Endothelial cell of umbilical vein (primary cell): ENCODE data around the gene SPINT2. TPM values are rescaled to one million over a fixed set of nuclear protein-coding genes. Genes with fewer than 3 reads are reported as not detected.

Source experiments
- BruUV-seq: library from RNA; stranded (reverse); fragments of 400-500 nt; replicated peaks from 2 replicates; lab custom pipeline; 2021; lab: Mats Ljungman, UMichigan
- CTCF ChIA-PET: fragments of 300-600, 350-600 bp; sonication (Branson Sonifier 250); formaldehyde crosslinking; loops from one replicate; lab custom pipeline; 2021; ENCODE audit warnings: antibody characterized with exemption, inconsistent platforms; lab: Charles Lee
- POLR2A ChIA-PET: fragments of 300-600, 350-600 bp; sonication (Branson Sonifier 250); formaldehyde crosslinking; loops from one replicate; lab custom pipeline; 2021; ENCODE audit warnings: antibody characterized with exemption, inconsistent platforms; lab: Charles Lee
- DNase-seq: peaks from one replicate; pipeline ENCODE4 v3.0.0-alpha.2; 2011; ENCODE audit warnings: low read depth, low spot score
- FAIRE-seq: peaks from 2 replicates; lab custom pipeline; 2011; peaks lifted over from hg19 to GRCh38; lab: Jason Lieb, UNC
- H2AFZ ChIP-seq: 2 replicates; pipeline ENCODE4 v1.6.0; 2012; ENCODE audit warnings: low read depth, low read length, control low read depth, inconsistent platforms
- H3K27ac ChIP-seq: 2 replicates; pipeline ENCODE4 v1.5.1; 2011; ENCODE audit warnings: low read depth, mild to moderate bottlenecking, control low read depth, low read length, moderate library complexity; ENCODE audit not compliant: insufficient read depth
- H3K27me3 ChIP-seq, 2 experiments: 2 replicates each; pipeline versions ENCODE4 v1.6.0 to v1.6.1; 2011; ENCODE audit warnings: low read length in 2 of 2, mixed read lengths in 1 of 2; ENCODE audit not compliant: control insufficient read depth in 2 of 2, insufficient read depth in 2 of 2
- H3K36me3 ChIP-seq, 2 experiments: 2 replicates in 1 of 2; 3 replicates in 1 of 2; pipeline ENCODE4 v1.5.1; 2011; ENCODE audit warnings: low read length in 2 of 2, mild to moderate bottlenecking in 1 of 2, moderate library complexity in 1 of 2; ENCODE audit not compliant: control insufficient read depth in 2 of 2, insufficient read depth in 2 of 2; ENCODE audit errors: extremely low read depth in 1 of 2
- H3K4me1 ChIP-seq: 3 replicates; pipeline ENCODE4 v1.5.1; 2011; ENCODE audit warnings: mild to moderate bottlenecking, low read length; ENCODE audit not compliant: control insufficient read depth, insufficient read depth; ENCODE audit errors: extremely low read depth
- H3K4me2 ChIP-seq: 2 replicates; pipeline ENCODE4 v1.6.1; 2011; ENCODE audit warnings: low read length, control low read depth, mixed read lengths; ENCODE audit not compliant: insufficient read depth
- H3K4me3 ChIP-seq, 3 experiments: fragments of 200-600 bp in 1 of 3; sonication (generic), shearing (Covaris generic) in 1 of 3; replicated peaks in 1 of 3; 2 replicates each; pipeline ENCODE4 v1.5.1; 2011 to 2016; ENCODE audit warnings: control low read depth in 3 of 3, low read length in 3 of 3, mild to moderate bottlenecking in 2 of 3, inconsistent platforms in 1 of 3, low read depth in 1 of 3, moderate library complexity in 1 of 3; ENCODE audit not compliant: insufficient read depth in 1 of 3
- H3K79me2 ChIP-seq: 2 replicates; pipeline ENCODE4 v1.6.0; 2012; ENCODE audit warnings: low read length, inconsistent platforms; ENCODE audit not compliant: control insufficient read depth, insufficient read depth
- H3K9ac ChIP-seq: replicated peaks from 2 replicates; pipeline ENCODE3; 2011; ENCODE audit warnings: low read length, control low read depth; ENCODE audit not compliant: insufficient read depth; ENCODE audit errors: extremely low read depth
- H3K9me1 ChIP-seq: replicated peaks from 3 replicates; pipeline ENCODE4 v1.6.0; 2011; ENCODE audit warnings: mild to moderate bottlenecking, low read length; ENCODE audit not compliant: control insufficient read depth, insufficient read depth; ENCODE audit errors: extremely low read depth
- H3K9me3 ChIP-seq: replicated peaks from 2 replicates; pipeline ENCODE4 v1.5.1; 2012; ENCODE audit warnings: low read length, inconsistent platforms; ENCODE audit not compliant: control insufficient read depth, insufficient read depth
- H4K20me1 ChIP-seq: replicated peaks from 2 replicates; pipeline ENCODE3; 2011; ENCODE audit warnings: mild to moderate bottlenecking, low read length; ENCODE audit not compliant: control insufficient read depth, insufficient read depth; ENCODE audit errors: extremely low read depth
- CTCF ChIP-seq, 2 donors: IDR thresholded peaks; 1 replicate in 1 of 2; 2 replicates in 1 of 2; pipeline ENCODE4 v1.5.1; 2011; ENCODE audit warnings: low read length in 2 of 2, mild to moderate bottlenecking in 2 of 2, moderate library complexity in 2 of 2, control low read depth in 1 of 2, inconsistent platforms in 1 of 2, low read depth in 1 of 2; ENCODE audit not compliant: insufficient read depth in 1 of 2; ENCODE audit errors: extremely low read depth in 1 of 2
- EZH2 ChIP-seq: IDR thresholded peaks from 2 replicates; pipeline ENCODE4 v1.6.1; 2012; ENCODE audit warnings: borderline replicate concordance, low read depth, mild to moderate bottlenecking, moderate library complexity, low read length, inconsistent platforms; ENCODE audit not compliant: severe bottlenecking
- FOS ChIP-seq: IDR thresholded peaks from 2 replicates; pipeline ENCODE4 v1.6.1; 2011; ENCODE audit warnings: mild to moderate bottlenecking, low read length, moderate library complexity, borderline replicate concordance; ENCODE audit not compliant: insufficient read depth
- GATA2 ChIP-seq: IDR thresholded peaks from 2 replicates; pipeline ENCODE4 v1.7.0; 2011; ENCODE audit warnings: low read depth, mild to moderate bottlenecking, moderate library complexity, mixed read lengths, low read length; ENCODE audit not compliant: insufficient read length, insufficient read depth
- JUN ChIP-seq: IDR thresholded peaks from 2 replicates; pipeline ENCODE4 v1.6.1; 2011; ENCODE audit warnings: borderline replicate concordance, low read depth; ENCODE audit not compliant: insufficient read length, insufficient read depth
- MAX ChIP-seq: IDR thresholded peaks from 2 replicates; pipeline ENCODE4 v1.6.1; 2011; ENCODE audit not compliant: insufficient read depth, insufficient read length
- MYC ChIP-seq: IDR thresholded peaks from one replicate; pipeline ENCODE4 v1.6.1; 2011; ENCODE audit warnings: mild to moderate bottlenecking, low read depth, low read length
- POLR2A ChIP-seq: IDR thresholded peaks from 2 replicates; pipeline ENCODE4 v1.6.1; 2012; ENCODE audit warnings: low read depth, mild to moderate bottlenecking, control low read depth, low read length
- POLR2AphosphoS5 ChIP-seq: IDR thresholded peaks from 2 replicates; pipeline ENCODE4 v1.6.1; 2012; ENCODE audit warnings: low read depth, mild to moderate bottlenecking, control low read depth, low read length, moderate library complexity; ENCODE audit not compliant: insufficient read depth
- dilution Hi-C: fragments of 300-500 bp; cut with MboI; formaldehyde crosslinking; loops from one replicate; pipeline ENCODE4 v1.15.0; 2019; ENCODE audit warnings: low sequenced_read_pairs; ENCODE audit not compliant: extremely low pct_ligation_motif_present
- intact Hi-C: fragments of 100-400 bp; cut with micrococcal nuclease; formaldehyde crosslinking; loops from one replicate; pipeline ENCODE4 v1.10.0; 2022
- polyA plus RNA-seq, 4 experiments: library from polyadenylated mRNA; depleted of rRNA in 3 of 4; stranded (reverse) in 3 of 4; unstranded in 1 of 4; fragments of >200 nt; gene quantifications; 2 replicates each; pipeline versions ENCODE4 v1.2.1 to v1.2.3, GENCODE V29; 2011 to 2012; ENCODE audit warnings: missing spikeins in 1 of 4
- total RNA-seq: library from RNA; stranded (reverse); gene quantifications from 2 replicates; pipeline ENCODE4 v1.2.3, GENCODE V29; 2021

Gene SPINT2
- total and polyA plus RNA-seq, 2 donors (not counting 3 experiments of a cell fraction or from before 2014, with no cell fraction given): 28.9 to 46.6 TPM

GRCh38 chr19:38320969-38321339, 56.6 kb downstream of the SPINT2 start:
- H3K9me1 ChIP-seq: peaks cover 5% of the 10 kb centered on the region
- no peak overlapping the region for H3K4me2 ChIP-seq
- H3K79me2 ChIP-seq: no peaks in the 10 kb centered on the region
- intact Hi-C loops: no loop called here
- no peak for DNase-seq
- H3K4me3 ChIP-seq: no peak overlapping the region
- ChIA-PET POLR2A (no interaction called here), CTCF (interaction anchor here (0.7 to 4.4 kb wide), 6 partner anchors 14 to 79 kb away, joined by 3 to 16 read pairs (median 6); partner anchors contain the start of genes CATSPERG and PPP1R14A)
- no peak overlapping the region for H3K9ac ChIP-seq
- H3K36me3 ChIP-seq: peaks cover 0 to 4% of the 10 kb centered on the region in 2 experiments
- TF ChIP-seq POLR2A (no peak), FOS (no peak), MYC (no peak), CTCF (IDR thresholded peaks at IDR 0.05; ENCODE audit: extremely low read depth in 1 of 2, insufficient read depth in 1 of 2, low read depth in 1 of 2, low read length in 2 of 2) (no peak), EZH2 (no peak), JUN (no peak), GATA2 (no peak), MAX (no peak), POLR2AphosphoS5 (no peak)
- H3K9me3 ChIP-seq: no peaks in the 10 kb centered on the region
- H3K27ac ChIP-seq: no peak overlapping the region
- dilution Hi-C loops: no loop called here
- no peak for FAIRE-seq
- H3K27me3 ChIP-seq: no peaks in the 10 kb centered on the region
- H3K4me1 ChIP-seq: peaks cover 35% of the 10 kb centered on the region
- BruUV-seq: no TSS peak
- H4K20me1 ChIP-seq: no peaks in the 10 kb centered on the region
- no peak overlapping the region for H2AFZ ChIP-seq
